Calu3 (cell line): ENCODE data around the gene COL5A1. TPM values are rescaled to one million over a fixed set of nuclear protein-coding genes. Genes with fewer than 3 reads are reported as not detected.

Source experiments
- BruUV-seq: library from RNA; stranded (reverse); fragments of 400-500 nt; replicated peaks from 2 replicates; lab custom pipeline; 2021; lab: Mats Ljungman, UMichigan
- CTCF ChIA-PET: fragments of 300-600 bp; sonication (Branson Sonifier 250); formaldehyde crosslinking; loops from one replicate; lab custom pipeline; 2022; ENCODE audit warnings: antibody characterized with exemption; lab: Charles Lee
- DNase-seq: peaks from one replicate; pipeline ENCODE4 v3.0.0; 2022
- H3K27ac Mint-ChIP-seq: one replicate; pipeline ENCODE4 v1.8.0; 2022; ENCODE audit warnings: mixed read lengths; ENCODE audit not compliant: unreplicated experiment
- H3K27me3 Mint-ChIP-seq: one replicate; pipeline ENCODE4 v1.8.0; 2022; ENCODE audit warnings: mixed read lengths; ENCODE audit not compliant: unreplicated experiment
- H3K36me3 Mint-ChIP-seq: one replicate; pipeline ENCODE4 v1.8.0; 2022; ENCODE audit warnings: mild to moderate bottlenecking, moderate library complexity, mixed read lengths; ENCODE audit not compliant: insufficient read depth, unreplicated experiment
- H3K4me1 Mint-ChIP-seq: one replicate; pipeline ENCODE4 v1.8.0; 2022; ENCODE audit warnings: mild to moderate bottlenecking, low read depth, mixed read lengths; ENCODE audit not compliant: unreplicated experiment
- H3K4me3 Mint-ChIP-seq: one replicate; pipeline ENCODE4 v1.8.0; 2022; ENCODE audit warnings: mild to moderate bottlenecking, low read depth, moderate library complexity, mixed read lengths; ENCODE audit not compliant: unreplicated experiment
- H3K9me3 Mint-ChIP-seq: one replicate; pipeline ENCODE4 v1.8.0; 2022; ENCODE audit warnings: low read depth, mixed read lengths; ENCODE audit not compliant: unreplicated experiment
- CTCF ChIP-seq: fragments of 200-600 bp; IDR thresholded peaks from one replicate; pipeline ENCODE4 v1.8.0; 2022; ENCODE audit warnings: antibody characterized with exemption; ENCODE audit not compliant: unreplicated experiment
- intact Hi-C: fragments of 100-400 bp; cut with micrococcal nuclease; formaldehyde crosslinking; loops from one replicate; pipeline ENCODE4 v1.10.0; 2022; ENCODE audit not compliant: unreplicated experiment
- total RNA-seq: library from RNA; stranded (reverse); gene quantifications from 2 replicates; pipeline ENCODE4 v1.2.3, GENCODE V29; 2022

Gene COL5A1
- total RNA-seq, 1 experiment from 2014 or later = not detected

GRCh38 chr9:134740071-134740470 is 98.5 kb downstream of the COL5A1 start:
- Mint-ChIP-seq H3K9me3 (no peaks in the 10 kb centered on the region), H3K27ac (no peak overlapping the region), H3K36me3 (no peaks in the 10 kb centered on the region), H3K4me3 (no peak overlapping the region), H3K4me1 (no peaks in the 10 kb centered on the region), H3K27me3 (peaks cover 27% of the 10 kb centered on the region)
- no TSS peak for BruUV-seq
- intact Hi-C loops = no loop called here
- no peak for DNase-seq
- CTCF ChIA-PET = interaction anchor here (0.7 to 2.4 kb wide), 2 partner anchors 32 to 291 kb away, joined by 4 to 10 read pairs; no protein-coding TSS in a partner anchor
- TF ChIP-seq CTCF = no peak

DNA sequence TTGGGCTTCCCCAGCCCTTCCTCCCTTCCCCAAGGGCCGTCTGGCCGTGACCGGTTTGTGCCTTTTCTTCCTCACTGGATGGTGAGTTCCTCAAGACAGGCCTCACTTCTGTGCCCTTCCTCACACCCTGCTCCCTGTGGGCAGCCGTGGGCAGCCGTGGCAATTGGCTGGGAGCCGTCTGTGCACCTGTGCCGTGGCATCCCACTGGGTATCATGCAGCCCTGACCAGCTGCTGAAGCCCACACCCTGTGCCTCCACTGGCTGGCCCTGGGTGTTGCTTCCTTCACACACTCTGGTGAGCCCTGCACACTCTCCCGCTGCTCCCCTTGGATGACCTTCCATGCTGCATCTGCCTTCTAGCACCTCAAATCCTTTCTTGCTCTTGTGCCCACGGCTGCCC is 100.2 kb downstream of the COL5A1 start:
- Mint-ChIP-seq H3K27ac (no peak overlapping the region), H3K4me1 (no peaks in the 10 kb centered on the region)

GRCh38 chr9:134742822-134743535 is 101.4 kb downstream of the COL5A1 start:
- Mint-ChIP-seq H3K4me1 (no peaks in the 10 kb centered on the region), H3K4me3 (no peak overlapping the region), H3K27me3 (peaks cover 27% of the 10 kb centered on the region), H3K36me3 (no peaks in the 10 kb centered on the region), H3K9me3 (no peaks in the 10 kb centered on the region), H3K27ac (no peak overlapping the region)
- CTCF ChIA-PET = no interaction called here
- DNase-seq = no peak
- intact Hi-C loops = no loop called here
- no TSS peak for BruUV-seq
- TF ChIP-seq CTCF = no peak

More for the DNA sequence above, 100.2 kb downstream of the COL5A1 start:
- H3K9me3 Mint-ChIP-seq = no peaks in the 10 kb centered on the region
- DNase-seq = no peak
- H3K4me3 Mint-ChIP-seq = no peak overlapping the region
- no peaks in the 10 kb centered on the region for H3K36me3 Mint-ChIP-seq
- H3K27me3 Mint-ChIP-seq = peaks cover 27% of the 10 kb centered on the region
- no TSS peak for BruUV-seq
- CTCF ChIA-PET = no interaction called here
- TF ChIP-seq CTCF = no peak
- intact Hi-C loops = no loop called here

GRCh38 chr9:134743853-134744252 is 102.2 kb downstream of the COL5A1 start:
- TF ChIP-seq CTCF = no peak
- Mint-ChIP-seq H3K27ac (no peak overlapping the region), H3K36me3 (no peaks in the 10 kb centered on the region), H3K4me3 (no peak overlapping the region), H3K27me3 (peaks cover 23% of the 10 kb centered on the region), H3K9me3 (no peaks in the 10 kb centered on the region), H3K4me1 (no peaks in the 10 kb centered on the region)
- no peak for DNase-seq
- intact Hi-C loops = no loop called here
- no TSS peak for BruUV-seq
- CTCF ChIA-PET = no interaction called here
